NT2/D1 (cell line): ENCODE measurements around the gene SEC61A1.

ENCODE experiments used
- YY1 ChIP-seq: IDR thresholded peaks from 2 replicates; pipeline ENCODE4 v1.6.1; 2011; ENCODE audit not compliant: insufficient read length, insufficient read depth
- ZNF274 ChIP-seq: IDR thresholded peaks from 2 replicates; pipeline ENCODE4 v1.6.1; 2011; ENCODE audit warnings: mild to moderate bottlenecking, low read depth, low read length

GRCh38 chr3:128051837-128052594, at the start of gene SEC61A1:
- no peak for TF ChIP-seq ZNF274
- TF ChIP-seq YY1, result no peak
